ENCODE data around the gene EMX1. TPM values are rescaled to one million over a fixed set of nuclear protein-coding genes. Genes with fewer than 3 reads are reported as not detected.

Gene EMX1
- polyA plus RNA-seq, 1 donor from 2014 or later, result 0.33 TPM

DNA sequence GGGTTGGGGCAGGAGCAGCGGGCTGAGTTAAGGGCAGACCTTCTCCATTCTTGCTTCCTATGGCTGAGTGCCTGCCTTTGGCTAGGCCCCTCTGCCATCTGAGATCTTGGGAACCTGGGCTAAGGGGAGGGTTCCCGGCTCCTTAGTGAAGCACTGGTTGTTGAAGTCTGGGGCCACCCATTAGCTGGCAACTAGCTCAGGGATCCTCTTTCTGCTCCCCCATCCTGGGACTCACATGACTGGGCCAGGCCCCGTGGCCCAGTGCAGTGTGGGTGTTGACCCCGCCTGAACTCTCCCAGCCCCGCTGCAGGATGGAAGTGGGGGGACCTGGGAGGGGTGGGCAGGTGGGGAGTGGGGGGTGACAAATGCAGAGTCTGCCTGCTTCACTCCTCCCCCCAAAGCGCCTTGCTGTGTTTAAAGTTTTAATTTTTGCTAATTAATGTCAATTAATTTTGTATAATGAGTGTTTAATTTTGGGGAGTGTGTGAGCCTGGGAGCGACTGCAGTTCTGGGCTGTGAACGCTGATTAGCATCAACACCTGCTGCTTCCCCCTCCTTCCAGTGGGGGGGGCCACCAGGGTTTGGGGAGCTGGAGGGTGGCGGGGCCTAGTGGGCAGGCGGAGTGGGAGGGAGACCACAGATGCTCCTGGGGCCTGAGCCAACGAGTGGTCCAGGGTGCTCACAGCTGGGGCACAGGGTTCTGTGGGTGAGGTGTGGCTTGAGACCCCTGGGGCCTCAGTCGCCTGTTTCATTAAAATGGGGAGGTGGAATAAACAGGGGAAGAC is 55.2 kb downstream of the EMX1 start:
- Histone ChIP-seq H3K36me3 (ENCODE audit: insufficient read depth, low read length) (no peaks in the 10 kb centered on the region), H3K4me2 (ENCODE audit: low read length) (no peak overlapping the region), H2AFZ (ENCODE audit: low read depth, low read length) (no peak overlapping the region), H3K9ac (ENCODE audit: low read length) (no peak overlapping the region), H3K27ac (ENCODE audit: low read length) (no peak overlapping the region), H3K79me2 (replicated peaks; ENCODE audit: insufficient read depth, low read length) (no peaks in the 10 kb centered on the region), H3K9me2 (ENCODE audit: insufficient read depth, low read length) (no peaks in the 10 kb centered on the region), H3K4me3 (ENCODE audit: low read length) (no peak overlapping the region), H3K9me3 (ENCODE audit: low read length) (no peaks in the 10 kb centered on the region), H4K20me1 (ENCODE audit: insufficient read depth) (no peaks in the 10 kb centered on the region), H3K27me3 (ENCODE audit: insufficient read depth, low read depth, low read length) (no peaks in the 10 kb centered on the region), H3F3A (ENCODE audit: insufficient read depth, low read length, poor library complexity, severe bottlenecking) (no peaks in the 10 kb centered on the region)
- no peak for TF ChIP-seq POLR2AphosphoS5 (IDR thresholded peaks at IDR 0.05)
- TF ChIP-seq SMC3 (conservative IDR thresholded peaks at IDR 0.05; ENCODE audit: poor library complexity), result no peak
- TF ChIP-seq, protein P1, sequence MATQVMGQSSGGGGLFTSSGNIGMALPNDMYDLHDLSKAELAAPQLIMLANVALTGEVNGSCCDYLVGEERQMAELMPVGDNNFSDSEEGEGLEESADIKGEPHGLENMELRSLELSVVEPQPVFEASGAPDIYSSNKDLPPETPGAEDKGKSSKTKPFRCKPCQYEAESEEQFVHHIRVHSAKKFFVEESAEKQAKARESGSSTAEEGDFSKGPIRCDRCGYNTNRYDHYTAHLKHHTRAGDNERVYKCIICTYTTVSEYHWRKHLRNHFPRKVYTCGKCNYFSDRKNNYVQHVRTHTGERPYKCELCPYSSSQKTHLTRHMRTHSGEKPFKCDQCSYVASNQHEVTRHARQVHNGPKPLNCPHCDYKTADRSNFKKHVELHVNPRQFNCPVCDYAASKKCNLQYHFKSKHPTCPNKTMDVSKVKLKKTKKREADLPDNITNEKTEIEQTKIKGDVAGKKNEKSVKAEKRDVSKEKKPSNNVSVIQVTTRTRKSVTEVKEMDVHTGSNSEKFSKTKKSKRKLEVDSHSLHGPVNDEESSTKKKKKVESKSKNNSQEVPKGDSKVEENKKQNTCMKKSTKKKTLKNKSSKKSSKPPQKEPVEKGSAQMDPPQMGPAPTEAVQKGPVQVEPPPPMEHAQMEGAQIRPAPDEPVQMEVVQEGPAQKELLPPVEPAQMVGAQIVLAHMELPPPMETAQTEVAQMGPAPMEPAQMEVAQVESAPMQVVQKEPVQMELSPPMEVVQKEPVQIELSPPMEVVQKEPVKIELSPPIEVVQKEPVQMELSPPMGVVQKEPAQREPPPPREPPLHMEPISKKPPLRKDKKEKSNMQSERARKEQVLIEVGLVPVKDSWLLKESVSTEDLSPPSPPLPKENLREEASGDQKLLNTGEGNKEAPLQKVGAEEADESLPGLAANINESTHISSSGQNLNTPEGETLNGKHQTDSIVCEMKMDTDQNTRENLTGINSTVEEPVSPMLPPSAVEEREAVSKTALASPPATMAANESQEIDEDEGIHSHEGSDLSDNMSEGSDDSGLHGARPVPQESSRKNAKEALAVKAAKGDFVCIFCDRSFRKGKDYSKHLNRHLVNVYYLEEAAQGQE (IDR thresholded peaks at IDR 0.05; ENCODE audit: borderline replicate concordance), result no peak
- TF ChIP-seq, protein P2, sequence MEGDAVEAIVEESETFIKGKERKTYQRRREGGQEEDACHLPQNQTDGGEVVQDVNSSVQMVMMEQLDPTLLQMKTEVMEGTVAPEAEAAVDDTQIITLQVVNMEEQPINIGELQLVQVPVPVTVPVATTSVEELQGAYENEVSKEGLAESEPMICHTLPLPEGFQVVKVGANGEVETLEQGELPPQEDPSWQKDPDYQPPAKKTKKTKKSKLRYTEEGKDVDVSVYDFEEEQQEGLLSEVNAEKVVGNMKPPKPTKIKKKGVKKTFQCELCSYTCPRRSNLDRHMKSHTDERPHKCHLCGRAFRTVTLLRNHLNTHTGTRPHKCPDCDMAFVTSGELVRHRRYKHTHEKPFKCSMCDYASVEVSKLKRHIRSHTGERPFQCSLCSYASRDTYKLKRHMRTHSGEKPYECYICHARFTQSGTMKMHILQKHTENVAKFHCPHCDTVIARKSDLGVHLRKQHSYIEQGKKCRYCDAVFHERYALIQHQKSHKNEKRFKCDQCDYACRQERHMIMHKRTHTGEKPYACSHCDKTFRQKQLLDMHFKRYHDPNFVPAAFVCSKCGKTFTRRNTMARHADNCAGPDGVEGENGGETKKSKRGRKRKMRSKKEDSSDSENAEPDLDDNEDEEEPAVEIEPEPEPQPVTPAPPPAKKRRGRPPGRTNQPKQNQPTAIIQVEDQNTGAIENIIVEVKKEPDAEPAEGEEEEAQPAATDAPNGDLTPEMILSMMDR (IDR thresholded peaks at IDR 0.05; ENCODE audit: poor library complexity, severe bottlenecking), result no peak
- TF ChIP-seq RAD21 (conservative IDR thresholded peaks at IDR 0.05), result no peak

DNA sequence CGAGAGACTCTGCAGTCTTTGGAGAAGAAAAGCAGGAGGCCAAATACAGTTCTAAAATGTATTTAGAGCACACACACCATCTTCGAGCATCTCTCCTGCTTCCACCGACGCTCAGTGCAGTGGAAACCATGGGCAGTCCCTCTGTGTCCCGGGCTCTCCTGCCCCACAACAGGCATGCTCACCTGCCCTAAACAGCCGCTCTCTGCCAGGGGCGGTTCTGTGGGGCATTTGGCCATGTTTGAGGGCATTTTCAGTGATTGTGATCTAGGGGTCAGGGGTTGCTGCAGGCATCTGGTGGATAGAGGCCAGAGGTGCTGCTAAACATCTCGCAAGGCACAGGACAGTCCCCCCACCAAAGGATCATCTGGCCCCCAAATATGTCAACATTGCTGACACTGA is 55.8 kb downstream of the EMX1 start:
- no peak for TF ChIP-seq EP300 (conservative IDR thresholded peaks at IDR 0.05; ENCODE audit: poor library complexity, severe bottlenecking)
- no peak for TF ChIP-seq SMC3 (conservative IDR thresholded peaks at IDR 0.05; ENCODE audit: poor library complexity)
- TF ChIP-seq, protein P2 (IDR thresholded peaks at IDR 0.05; ENCODE audit: poor library complexity, severe bottlenecking), result no peak
- no peak for TF ChIP-seq POLR2AphosphoS5 (IDR thresholded peaks at IDR 0.05)
- TF ChIP-seq EZH2 (IDR thresholded peaks at IDR 0.05; ENCODE audit: borderline replicate concordance, insufficient read depth, low read length, poor library complexity, severe bottlenecking), result no peak
- TF ChIP-seq RAD21 (conservative IDR thresholded peaks at IDR 0.05), result no peak
- TF ChIP-seq, protein P1 (IDR thresholded peaks at IDR 0.05; ENCODE audit: borderline replicate concordance), result no peak
- no peak for TF ChIP-seq TAF1 (IDR thresholded peaks at IDR 0.05; ENCODE audit: low read depth)
- no peak for TF ChIP-seq MXI1 (conservative IDR thresholded peaks at IDR 0.05; ENCODE audit: poor library complexity, severe bottlenecking)
- no peaks in the 10 kb centered on the region for H3F3A ChIP-seq (ENCODE audit: insufficient read depth, low read length, poor library complexity, severe bottlenecking)
- H3K4me2 ChIP-seq (ENCODE audit: low read length), result no peak overlapping the region
- no peak overlapping the region for H3K4me3 ChIP-seq (ENCODE audit: low read length)
- H3K27ac ChIP-seq (ENCODE audit: low read length), result no peak overlapping the region
- no peaks in the 10 kb centered on the region for H3K9me2 ChIP-seq (ENCODE audit: insufficient read depth, low read length)
- no peak overlapping the region for H2AFZ ChIP-seq (ENCODE audit: low read depth, low read length)
- H3K9me3 ChIP-seq (ENCODE audit: low read length), result no peaks in the 10 kb centered on the region
- H3K9ac ChIP-seq (ENCODE audit: low read length), result no peak overlapping the region
- no peaks in the 10 kb centered on the region for H3K36me3 ChIP-seq (ENCODE audit: insufficient read depth, low read length)
- H3K79me2 ChIP-seq (replicated peaks; ENCODE audit: insufficient read depth, low read length), result no peaks in the 10 kb centered on the region
- no peaks in the 10 kb centered on the region for H3K27me3 ChIP-seq (ENCODE audit: insufficient read depth, low read depth, low read length)
- no peaks in the 10 kb centered on the region for H4K20me1 ChIP-seq (ENCODE audit: insufficient read depth)

Measured in neural cell (in vitro differentiated cells).